GM18870 (cell line): ENCODE data around the gene FER1L5.

Experiments used
- ATAC-seq: cut with Tn5 transposase; IDR thresholded peaks from one replicate; pipeline ENCODE4 v1.9.1; 2021; ENCODE audit warnings: moderate library complexity; ENCODE audit not compliant: unreplicated experiment

FER1L5 gene

DNA sequence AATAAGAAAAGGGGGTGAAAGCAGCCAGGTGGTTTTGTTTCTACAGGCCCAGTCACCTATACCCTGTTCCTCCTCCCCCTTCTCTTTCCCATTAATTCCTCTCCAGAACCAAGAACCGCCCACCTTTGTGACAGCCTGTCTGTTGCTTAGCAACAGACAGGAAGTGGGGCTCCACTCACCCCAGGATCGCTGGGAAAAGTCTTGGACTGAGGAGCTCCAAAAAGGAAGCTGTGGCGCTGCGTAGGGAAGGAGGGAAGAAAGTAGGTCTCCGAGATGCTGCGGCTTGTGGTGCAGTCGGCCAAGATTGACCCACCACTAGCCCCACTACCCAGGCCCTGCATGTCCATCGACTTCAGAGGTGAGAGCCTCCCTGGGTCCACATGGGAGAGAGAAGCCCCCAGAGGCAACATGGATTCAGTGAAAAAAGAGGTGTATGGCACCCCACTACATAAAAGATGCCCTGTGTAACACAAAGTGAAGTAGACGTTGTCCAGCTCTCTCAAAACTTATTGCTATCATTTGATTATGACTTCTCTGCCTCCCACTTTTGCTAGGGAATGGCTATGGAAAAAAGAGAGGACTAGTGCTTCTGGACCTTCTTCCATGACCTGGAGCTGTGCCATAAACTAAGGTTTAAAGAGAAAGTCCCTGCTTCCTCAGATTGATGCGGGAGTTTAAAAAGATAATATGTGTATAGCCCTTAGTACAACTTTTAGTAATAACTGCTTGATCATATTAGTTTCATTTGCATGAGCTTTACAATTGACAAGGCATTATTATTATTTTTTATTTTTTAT, at the start of gene FER1L5:
FER1L5 (plus strand) TSS at position 201 of the 797 bp plus-strand sequence; CDS start at position 274, 73 bp downstream.
- no peak for ATAC-seq

DNA sequence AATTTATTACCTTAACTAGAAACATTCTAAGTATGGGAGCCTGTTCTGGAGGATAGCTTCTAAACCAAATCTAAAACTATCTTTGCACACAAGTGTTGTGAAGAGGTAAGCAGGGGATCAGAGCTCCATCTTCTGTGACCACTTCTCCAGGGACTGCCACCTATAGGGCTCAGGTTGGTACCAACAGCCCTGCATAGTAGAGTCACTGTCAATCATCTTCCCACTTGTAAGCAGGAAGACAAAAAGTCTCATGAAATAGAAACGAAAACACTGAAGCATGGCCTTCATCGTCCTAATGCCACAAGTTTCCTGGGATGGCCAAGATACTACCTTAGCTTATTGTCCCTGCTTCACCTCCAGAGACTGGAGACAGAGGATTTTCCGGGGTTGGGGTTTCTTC, 48.3 kb upstream of the FER1L5 start:
- no peak for ATAC-seq

DNA sequence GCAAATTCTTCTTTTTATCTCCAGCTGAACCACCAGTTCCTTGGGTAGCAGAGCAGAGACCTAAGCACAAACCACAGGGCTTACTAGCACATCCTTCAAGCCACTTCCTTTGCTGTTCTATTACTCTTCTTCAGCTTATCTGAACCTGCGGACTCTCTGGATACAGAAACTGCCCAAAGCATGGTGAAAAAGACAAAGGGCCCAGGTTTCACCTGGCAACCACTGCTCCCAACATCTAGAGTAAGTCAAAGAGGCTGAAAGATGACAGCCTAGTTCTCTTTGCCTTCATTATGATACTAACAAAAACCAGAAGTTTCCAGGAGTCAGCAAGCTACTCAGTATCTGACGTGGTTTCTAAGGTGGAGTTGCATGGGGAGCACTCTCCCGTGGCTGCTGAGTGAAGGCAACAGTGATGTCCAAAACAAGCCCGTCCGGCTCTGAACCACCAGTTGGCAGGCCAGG, 47.8 kb upstream of the FER1L5 start:
- ATAC-seq, result no peak

DNA sequence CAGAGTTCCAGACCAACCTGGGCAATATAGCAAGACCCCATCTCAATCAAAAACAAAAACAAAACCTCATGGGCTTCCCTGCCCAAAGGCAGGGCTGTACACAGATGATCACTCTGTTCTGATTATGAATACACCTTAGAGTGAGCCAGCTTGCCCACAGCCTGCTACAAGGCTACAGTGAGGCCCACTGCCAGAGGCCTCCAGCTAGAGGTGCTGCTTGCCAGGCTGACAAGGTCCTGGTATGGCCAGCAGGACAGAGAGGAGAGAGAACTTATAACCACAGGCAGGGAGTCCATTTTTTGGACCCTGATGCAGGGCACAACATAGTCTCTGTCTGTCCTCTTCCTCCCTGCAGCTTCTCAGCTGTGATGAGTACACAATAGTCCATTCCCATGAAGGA, 46.0 kb upstream of the FER1L5 start:
- no peak for ATAC-seq

DNA sequence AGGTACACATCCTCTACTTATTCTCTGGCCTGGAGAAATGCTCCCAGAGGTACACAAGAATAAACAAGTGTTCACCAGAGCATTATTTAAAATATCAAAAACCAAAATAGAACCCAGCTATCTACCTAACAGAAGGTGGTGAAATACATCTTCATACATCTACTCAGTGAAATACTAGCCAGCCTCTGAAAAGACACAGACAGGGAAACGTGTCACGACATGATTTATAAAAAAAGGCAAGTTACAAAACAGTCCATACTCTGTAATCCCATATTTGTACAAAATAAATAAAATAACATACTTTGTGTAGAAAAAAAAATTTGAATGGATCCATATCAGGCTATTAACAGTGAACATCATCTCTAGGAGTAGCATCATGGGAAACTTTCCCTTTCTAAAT, 42.6 kb upstream of the FER1L5 start:
- ATAC-seq, result no peak

DNA sequence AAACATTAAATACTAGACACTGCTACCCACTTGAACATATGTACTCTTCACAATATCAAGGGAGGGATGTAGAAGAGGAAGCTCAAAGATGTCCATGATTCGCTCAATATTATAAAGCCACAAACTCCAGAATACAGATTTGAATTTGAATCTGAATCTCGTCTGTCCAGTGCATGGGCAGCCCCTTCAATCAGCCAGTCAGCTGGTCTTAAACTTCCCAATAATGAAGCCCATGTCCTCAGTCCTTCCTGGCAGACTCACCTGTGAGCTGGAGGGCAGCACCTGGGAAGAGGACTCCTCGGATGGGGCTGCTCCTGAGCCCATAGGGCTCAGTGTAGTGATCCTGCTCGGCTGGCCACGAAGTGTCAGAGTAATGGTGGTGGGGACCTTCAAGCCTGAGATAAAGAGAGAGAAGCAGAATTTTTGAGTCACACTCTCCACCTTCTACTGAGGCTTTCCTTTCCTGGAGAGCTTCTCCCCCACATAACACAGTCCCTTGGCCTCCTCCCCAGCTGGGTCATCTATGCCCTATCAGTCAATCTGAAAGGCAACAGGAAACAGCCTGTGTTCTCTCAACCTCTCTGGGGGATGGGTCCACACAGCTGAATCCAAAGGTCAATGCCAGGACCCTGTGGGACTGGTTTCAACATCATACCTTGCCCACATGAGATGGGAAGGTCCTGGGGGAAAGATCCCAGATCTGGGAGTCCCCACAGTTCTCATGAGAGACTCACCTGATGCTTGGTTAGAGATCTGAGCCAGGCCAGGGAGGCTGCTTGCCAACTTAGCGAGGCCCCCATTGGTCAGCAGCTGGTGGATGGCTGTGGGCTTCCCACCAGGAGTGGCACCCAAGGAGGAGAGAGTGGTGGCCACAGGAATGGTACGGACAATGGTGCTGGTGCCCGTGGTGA, 40.9 kb upstream of the FER1L5 start:
- ATAC-seq, result no peak

DNA sequence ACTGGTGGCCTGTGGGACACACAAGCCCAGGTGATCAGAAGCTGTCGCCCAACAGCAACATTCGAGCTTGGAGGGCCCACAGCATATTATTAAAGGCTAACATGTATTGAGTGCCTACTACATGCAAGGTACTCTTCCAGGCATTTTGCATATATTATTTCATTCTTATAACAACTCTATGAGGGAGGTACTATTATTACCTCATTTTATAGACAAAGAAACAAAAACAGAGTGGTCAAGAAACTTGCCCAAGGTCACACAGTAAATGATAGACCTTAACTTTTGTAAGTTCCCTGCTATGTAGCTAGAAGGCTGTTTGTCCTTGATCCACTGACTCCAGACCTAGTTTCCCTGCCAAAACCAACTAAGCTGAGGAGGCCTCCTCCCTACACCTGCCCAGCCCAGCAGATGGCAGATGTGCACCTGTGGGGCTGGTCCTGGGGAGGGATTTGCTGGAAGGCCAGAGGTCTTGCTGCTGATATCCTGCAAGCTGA, 40.2 kb upstream of the FER1L5 start:
- ATAC-seq, result no peak

DNA sequence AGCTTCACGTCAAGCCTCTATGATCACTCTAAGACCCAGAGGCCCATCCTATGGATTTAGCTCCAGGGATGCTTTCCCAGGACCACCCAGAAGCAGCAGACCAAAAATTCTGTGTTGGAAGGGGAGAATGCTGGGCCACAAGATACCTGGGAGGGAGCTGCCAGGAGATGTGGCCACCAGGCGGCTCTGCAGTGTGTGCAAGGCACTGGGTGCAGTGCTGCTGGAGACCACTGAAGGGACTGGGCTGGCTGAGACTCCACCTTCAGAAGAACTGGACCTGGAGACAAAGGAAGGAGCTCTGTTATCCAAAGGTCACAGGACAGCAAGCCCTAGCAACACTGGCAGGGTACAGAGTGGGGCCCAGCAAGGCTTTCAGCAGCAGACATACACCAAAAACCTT, 38.5 kb upstream of the FER1L5 start:
- no peak for ATAC-seq

DNA sequence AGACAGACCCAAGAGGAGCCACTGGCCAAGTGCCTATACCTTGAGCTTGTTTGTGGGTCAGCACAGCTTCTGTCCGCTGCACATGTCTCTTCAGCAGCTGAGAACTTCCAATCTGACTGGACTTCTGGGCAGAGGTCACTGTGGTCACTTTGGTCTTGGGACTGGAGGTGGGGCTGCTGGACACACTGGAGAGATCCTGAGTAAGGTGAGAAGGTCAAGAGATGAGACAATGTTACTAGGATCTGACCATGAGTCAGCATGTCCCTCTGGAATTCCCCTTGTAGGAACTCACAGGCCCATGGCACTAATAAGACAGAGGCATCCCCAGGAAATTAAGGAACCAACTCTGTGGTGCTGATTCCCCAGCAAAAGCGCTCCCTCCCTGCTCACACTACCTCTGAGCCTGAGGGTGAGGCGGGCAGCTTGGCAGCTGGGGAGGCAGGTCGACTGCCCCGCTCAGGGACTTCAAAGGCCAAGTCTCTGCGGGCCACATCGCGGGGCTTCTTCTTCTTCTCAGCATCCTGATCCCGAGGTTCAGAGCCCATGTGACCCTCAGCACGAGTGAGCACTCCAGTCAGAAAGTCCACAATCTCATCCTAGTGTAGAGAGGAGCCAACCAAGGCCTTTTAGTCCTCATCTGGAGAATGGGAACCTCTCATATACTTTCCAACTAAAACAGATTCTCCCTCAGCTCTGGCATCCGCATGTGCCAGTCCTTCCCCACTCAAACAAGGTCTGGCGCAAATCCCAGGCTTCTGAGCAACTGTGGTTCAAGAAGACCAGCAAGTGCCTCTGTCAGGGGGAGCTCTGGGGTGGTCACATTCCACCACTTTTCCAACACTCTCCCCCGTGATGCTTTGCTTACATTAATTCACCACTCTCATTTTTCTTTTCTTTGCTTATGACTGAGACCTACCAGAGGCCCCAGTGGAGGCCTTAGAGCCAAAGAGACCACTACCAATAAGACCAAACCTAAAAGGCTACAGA, 33.8 kb upstream of the FER1L5 start:
- ATAC-seq, result no peak

DNA sequence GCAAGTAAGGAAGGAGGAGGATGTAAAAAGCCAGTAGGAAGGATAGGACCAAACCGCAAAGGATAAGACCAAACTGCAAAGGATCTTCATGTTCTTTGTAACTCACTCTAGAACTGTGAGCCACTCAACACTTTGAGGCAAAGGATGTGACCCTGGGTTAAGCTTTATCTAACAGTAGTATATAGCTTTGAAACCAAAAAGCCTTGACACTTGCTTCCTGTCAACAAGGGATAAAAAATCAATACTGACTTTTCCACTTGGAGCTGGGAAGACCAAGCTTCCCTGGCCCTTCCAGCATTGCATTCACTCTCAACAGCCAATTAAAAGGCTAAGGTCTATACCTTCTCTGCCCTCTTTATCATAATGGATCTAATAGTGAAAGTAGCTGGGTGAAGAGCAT, 26.4 kb upstream of the FER1L5 start:
- ATAC-seq, result no peak

DNA sequence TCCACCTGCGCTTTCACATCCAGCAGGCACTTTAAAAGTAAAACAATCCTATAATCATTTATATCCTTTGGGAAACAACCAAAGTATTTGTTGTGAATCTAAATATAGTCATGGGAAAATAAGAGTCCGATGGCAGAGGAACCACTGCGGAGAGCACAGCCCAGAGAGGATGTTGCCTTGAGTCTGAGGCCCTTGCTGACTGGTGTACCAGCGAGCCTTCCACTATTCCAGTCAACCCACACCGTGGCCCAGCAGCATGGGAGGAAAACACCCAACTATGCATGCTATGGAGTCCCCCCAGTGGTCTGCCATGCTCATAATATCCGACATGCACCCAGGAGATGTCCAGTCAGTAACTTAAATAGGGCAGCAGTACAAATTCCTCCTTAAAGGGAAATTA, 26.0 kb upstream of the FER1L5 start:
- ATAC-seq, result no peak

DNA sequence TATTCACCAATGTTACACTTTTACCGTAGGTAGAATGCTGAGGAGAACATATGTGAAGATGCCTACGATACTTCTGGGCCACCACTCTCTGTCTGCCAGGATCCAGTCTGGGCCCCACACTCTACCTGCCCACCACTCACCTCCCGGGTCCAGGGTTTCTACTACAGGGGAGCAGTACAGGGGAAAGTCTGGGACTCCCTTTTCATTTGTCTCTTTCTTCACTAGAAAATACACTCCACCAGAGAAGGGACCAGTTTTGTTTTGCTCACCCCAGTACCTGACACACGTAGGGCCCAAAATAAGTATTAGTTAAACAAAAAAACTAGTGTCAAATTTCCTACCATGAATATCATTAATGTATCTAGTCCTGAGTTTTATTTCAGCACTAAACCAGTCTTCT, 25.6 kb upstream of the FER1L5 start:
- no peak for ATAC-seq

DNA sequence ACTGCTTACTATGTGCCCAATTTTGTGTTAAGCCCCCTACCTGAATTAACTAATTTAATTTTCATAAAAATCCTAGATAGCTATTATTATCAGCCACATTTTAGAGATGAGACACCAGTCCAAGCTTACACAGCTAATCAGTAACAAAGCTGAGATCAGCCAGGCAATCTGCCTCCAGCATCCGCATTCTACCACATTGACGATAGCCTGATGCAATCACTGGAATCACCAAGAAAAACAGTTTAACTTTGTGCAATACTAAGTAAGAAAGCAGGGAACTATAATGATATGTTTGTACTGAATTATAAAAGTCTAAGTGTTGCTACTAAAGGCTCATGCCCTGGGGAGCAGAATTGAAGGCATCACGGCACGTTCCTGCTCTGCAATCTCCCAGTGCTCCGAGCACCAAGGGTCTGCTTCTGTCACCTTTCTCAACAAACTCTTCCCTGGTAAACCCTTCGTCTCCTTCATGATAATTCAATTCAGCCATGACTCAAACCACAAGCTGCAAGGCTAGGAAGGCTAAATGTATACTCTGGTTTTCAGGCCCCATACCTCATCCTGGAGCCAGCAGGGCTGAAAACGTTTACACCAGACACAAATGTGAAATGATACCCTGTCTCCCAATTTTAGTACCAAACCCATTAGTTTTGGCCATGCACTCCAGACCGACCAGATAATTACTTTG, 23.8 kb upstream of the FER1L5 start:
- no peak for ATAC-seq

DNA sequence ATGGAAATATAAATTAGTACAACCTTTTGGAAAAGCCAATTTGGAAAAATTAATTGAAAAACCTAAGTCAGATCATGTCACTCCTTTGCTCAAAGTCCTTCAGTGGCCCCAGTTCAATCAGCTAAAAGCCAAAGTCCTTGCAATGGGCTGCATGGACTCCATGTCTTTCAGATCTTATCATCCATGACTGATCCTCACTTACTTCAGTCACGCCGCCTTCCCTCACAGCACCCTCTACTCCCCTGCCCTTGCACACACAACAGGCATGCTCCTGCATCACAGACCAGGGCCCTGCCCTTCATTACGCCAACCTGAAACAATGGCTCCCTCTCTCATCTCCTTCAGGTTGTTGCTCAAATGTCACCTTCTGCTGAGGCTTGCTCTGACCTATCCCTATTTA, 20.0 kb upstream of the FER1L5 start:
- no peak for ATAC-seq

DNA sequence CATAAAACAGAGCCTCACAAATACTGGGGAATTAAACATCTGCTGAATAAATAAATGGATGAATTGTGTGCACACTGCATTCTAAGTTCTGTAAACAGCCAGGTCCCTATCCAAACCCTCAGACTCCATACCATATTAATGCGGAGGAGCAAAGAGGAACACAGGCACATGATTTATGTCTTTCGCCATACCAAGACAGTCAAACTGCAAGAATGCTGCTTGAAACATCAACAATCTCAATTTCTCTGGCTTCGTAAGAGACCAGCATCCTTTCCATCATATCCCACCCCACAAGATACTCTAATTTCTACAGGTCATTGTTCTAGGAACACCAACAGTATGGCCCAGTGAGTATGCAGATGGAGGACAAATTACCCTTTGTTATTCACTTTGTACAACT, 19.4 kb upstream of the FER1L5 start:
- ATAC-seq, result no peak

DNA sequence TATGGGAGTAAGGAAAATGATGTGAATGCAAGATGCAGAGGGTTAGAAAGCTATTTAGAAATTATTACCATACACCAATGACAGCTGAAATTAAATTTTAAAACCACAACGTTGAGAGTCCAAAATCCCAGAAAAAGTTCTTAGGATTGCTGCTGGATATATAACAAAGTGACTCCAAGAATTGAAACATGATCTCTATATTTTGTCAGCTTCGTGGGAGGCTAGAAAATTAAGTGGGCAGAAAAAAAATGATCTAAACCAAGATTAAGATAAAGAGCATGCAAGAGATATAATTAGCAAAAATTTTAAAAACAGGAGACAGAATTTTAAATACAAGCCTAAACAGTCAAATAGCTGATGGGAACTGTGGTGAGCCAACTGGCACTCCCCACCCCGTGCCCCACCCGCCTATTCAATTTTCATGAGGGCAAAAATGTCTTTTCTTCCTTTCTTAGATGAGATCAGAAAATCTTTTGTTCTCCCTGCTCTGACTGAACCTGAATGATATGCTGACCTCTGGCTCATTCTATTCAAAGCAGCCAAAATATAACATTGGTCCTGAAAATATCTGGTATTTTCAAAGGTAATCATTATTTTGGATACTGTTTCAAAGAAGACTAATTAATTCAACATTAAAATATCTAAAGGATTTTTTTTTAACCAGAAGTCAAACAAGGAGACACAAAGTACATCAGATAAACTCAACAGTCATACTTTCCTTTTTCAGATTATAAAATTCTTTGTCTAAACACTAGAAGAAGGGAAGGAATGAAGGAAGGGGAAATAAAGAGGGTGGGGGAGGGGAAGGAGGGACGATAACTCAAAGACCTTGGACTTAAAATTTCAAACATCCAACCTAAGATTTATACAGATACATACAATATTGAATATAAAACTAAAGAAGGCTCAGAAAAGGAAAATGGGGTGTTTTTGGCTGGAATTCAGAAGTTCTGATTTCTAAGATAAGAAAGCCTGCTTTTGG, 16.7 kb upstream of the FER1L5 start:
- ATAC-seq, result no peak

DNA sequence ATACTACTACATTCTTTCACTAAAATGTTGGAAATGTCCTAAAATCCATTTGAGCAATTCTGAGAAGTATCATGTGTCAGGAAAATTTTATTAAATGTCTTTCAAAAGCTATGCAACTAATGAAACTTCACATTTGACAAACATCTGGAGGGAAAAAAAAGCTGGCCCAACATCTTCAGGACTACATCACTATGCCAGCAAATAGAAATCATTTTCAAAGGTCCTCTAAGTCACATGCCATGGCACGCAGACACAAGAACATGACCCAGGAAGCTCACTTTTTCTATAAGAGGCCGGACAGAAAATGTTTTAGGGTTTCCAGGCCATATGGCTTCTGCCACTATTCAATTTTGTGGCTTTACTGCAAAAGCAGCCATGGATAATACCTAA, 16.0 kb upstream of the FER1L5 start:
- no peak for ATAC-seq

DNA sequence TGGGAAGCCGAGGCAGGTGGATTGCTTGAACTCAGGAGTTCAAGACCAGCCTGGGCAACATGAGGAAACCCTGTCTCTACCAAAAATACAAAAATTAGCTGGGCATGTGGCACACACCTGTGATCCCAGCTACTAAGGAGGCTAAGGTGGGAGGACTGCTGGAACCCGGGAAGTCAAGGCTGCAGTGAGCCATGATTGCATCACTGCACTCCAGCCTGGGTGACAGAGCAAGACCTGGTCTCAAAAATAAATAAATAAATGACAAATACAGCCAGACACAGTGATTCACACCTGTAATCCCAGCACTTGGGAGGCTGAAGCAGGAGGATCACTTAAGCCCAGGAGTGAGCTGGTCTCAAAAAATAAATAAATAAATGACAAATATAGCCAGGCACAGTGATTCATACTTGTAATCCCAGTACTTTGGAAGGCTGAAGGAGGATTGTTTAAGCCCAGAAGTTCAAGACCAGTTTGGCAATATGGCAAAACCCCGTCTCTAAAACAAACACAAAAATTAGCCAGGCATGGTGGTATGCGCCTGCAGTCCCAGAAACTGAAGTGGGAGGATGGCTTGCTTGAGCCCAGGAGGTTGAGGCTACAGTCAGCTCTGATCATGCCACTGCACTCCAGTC, 10.6 kb upstream of the FER1L5 start:
- no peak for ATAC-seq
